NCI-H187 (cell line): ENCODE data around the gene STRBP.

Experiments used
- DNase-seq, 2 experiments: peaks; one replicate each; lab custom pipeline; 2025; lab: John Stamatoyannopoulos, UW

Gene STRBP

GRCh38 chr9:123097430-123098095 lies 170.8 kb downstream of the STRBP start:
- no peak for DNase-seq

GRCh38 chr9:123096987-123097386 lies 171.4 kb downstream of the STRBP start:
- no peak for DNase-seq

GRCh38 chr9:123093141-123093540 lies 175.2 kb downstream of the STRBP start:
- DNase-seq: no peak

GRCh38 chr9:123091459-123091858 lies 176.9 kb downstream of the STRBP start:
- DNase-seq: no peak

- DNase-seq: no peak
Measured at GRCh38 chr9:123090956-123091355, 177.4 kb downstream of the STRBP start.

GRCh38 chr9:123090198-123090896 lies 178.0 kb downstream of the STRBP start:
- no peak for DNase-seq

GRCh38 chr9:123089790-123090189 lies 178.6 kb downstream of the STRBP start:
- DNase-seq: no peak

- DNase-seq: no peak
Measured at GRCh38 chr9:123089040-123089439, 179.3 kb downstream of the STRBP start.

GRCh38 chr9:123087359-123087888 lies 181.0 kb downstream of the STRBP start:
- no peak for DNase-seq

- no peak for DNase-seq
Measured at GRCh38 chr9:123085916-123086315, 182.5 kb downstream of the STRBP start.

- no peak for DNase-seq
Measured at GRCh38 chr9:123084256-123084655, 184.1 kb downstream of the STRBP start.

GRCh38 chr9:123083680-123084079 lies 184.7 kb downstream of the STRBP start:
- no peak for DNase-seq

GRCh38 chr9:123081824-123082223 lies 186.6 kb downstream of the STRBP start:
- DNase-seq: no peak

GRCh38 chr9:123080444-123080843 lies 187.9 kb downstream of the STRBP start:
- DNase-seq: no peak

- DNase-seq: no peak
Measured at GRCh38 chr9:123074628-123075027, 193.8 kb downstream of the STRBP start.

GRCh38 chr9:123073991-123074422 lies 194.4 kb downstream of the STRBP start:
- no peak for DNase-seq

- DNase-seq: no peak
Measured at GRCh38 chr9:123073441-123073840, 194.9 kb downstream of the STRBP start.

GRCh38 chr9:123072407-123072995 lies 195.9 kb downstream of the STRBP start:
- DNase-seq: no peak
